22Rv1 (cell line): Measurements from ENCODE around the gene PPAN.

Experiments
- ZFX ChIP-seq: fragments of 450-650 bp; IDR thresholded peaks from 2 replicates; pipeline ENCODE4 v1.6.1; 2017; ENCODE audit warnings: antibody characterized with exemption, borderline replicate concordance
- TF ChIP-seq, protein P1 (sequence below): fragments of 450-650 bp; IDR thresholded peaks from 2 replicates; pipeline ENCODE4 v1.5.1; 2017; ENCODE audit warnings: mild to moderate bottlenecking

DNA sequence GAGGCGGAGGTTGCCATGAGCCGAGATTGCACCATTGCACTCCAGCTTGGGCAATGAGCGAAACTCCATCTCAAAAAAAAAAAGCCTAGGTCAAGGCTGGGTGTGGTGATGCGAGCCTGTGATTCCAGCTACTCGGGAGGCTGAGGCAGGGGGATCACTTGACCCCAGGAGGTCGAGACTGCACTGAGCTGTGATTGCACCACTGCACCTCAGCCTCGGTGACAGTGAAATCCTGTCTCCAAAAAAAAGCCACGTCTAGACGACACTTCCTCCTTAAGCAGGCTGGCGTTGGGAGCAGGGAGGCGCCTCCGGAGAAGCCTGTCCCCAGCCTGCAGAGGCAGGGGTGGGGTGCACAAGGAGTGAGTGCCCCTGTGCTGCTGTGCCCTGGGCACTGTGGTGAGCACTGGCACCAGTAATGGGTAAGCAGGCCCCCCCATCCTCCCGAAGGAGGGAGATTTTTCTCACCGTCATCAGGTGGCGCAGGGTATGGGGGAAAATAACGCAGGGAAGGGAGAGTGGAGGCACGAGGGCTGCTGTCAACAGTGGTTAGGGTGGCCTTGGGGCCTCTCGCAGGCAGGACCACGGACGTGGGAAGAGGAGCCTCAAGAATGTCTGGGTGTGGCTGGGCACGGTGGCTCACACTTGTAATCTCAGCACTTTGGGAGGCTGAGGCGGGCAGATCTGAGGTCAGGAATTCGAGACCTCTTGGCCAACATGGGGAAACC lies 6.0 kb downstream of the PPAN start:
- TF ChIP-seq, protein P1, sequence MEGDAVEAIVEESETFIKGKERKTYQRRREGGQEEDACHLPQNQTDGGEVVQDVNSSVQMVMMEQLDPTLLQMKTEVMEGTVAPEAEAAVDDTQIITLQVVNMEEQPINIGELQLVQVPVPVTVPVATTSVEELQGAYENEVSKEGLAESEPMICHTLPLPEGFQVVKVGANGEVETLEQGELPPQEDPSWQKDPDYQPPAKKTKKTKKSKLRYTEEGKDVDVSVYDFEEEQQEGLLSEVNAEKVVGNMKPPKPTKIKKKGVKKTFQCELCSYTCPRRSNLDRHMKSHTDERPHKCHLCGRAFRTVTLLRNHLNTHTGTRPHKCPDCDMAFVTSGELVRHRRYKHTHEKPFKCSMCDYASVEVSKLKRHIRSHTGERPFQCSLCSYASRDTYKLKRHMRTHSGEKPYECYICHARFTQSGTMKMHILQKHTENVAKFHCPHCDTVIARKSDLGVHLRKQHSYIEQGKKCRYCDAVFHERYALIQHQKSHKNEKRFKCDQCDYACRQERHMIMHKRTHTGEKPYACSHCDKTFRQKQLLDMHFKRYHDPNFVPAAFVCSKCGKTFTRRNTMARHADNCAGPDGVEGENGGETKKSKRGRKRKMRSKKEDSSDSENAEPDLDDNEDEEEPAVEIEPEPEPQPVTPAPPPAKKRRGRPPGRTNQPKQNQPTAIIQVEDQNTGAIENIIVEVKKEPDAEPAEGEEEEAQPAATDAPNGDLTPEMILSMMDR, result no peak
- TF ChIP-seq ZFX, result no peak
